Activated naive CD4-positive, alpha-beta T cell treated with anti-CD3 and anti-CD28 coated beads, Interleukin-2, amount 50 U/mL, for 24 hours (primary cell): ENCODE data around the gene MAGEB6.
"Not testable (repeated sequence)": the region's sequence is repeated elsewhere in the genome, so short reads cannot be mapped to it uniquely, and the experiment has no call there.

Source experiments
- H3K27ac Mint-ChIP-seq: one replicate; pipeline ENCODE4 v1.8.0; 2021; ENCODE audit warnings: mild to moderate bottlenecking, mixed read lengths
- H3K27me3 Mint-ChIP-seq: one replicate; pipeline ENCODE4 v1.8.0; 2021; ENCODE audit warnings: mixed read lengths
- H3K36me3 Mint-ChIP-seq: one replicate; pipeline ENCODE4 v1.8.0; 2021; ENCODE audit warnings: mixed read lengths
- H3K4me1 Mint-ChIP-seq: one replicate; pipeline ENCODE4 v1.8.0; 2021; ENCODE audit warnings: mixed read lengths
- H3K4me3 Mint-ChIP-seq: one replicate; pipeline ENCODE4 v1.8.0; 2021; ENCODE audit warnings: mild to moderate bottlenecking, mixed read lengths
- H3K9me3 Mint-ChIP-seq: one replicate; pipeline ENCODE4 v1.8.0; 2021; ENCODE audit warnings: mixed read lengths

The MAGEB6 gene

GRCh38 chrX:26192204-26192603 lies at the start of gene MAGEB6:
Gene MAGEB6 (plus strand): TSS chrX:26192440. CDS start chrX:26193847, 1,407 bp downstream.
- Mint-ChIP-seq H3K9me3 (no peaks in the 10 kb centered on the region), H3K36me3 (no peaks in the 10 kb centered on the region), H3K4me3 (no peak within 1 kb of the TSS), H3K27me3 (no peaks in the 10 kb centered on the region), H3K27ac (no peak within 1 kb of the TSS), H3K4me1 (no peaks in the 10 kb centered on the region)

- Mint-ChIP-seq H3K9me3 (no peaks in the 10 kb centered on the region), H3K36me3 (no peaks in the 10 kb centered on the region), H3K4me1 (no peaks in the 10 kb centered on the region), H3K27me3 (no peaks in the 10 kb centered on the region), H3K27ac (no peak overlapping the region), H3K4me3 (no peak overlapping the region)
Measured at GRCh38 chrX:26146024-26146423, 46.2 kb upstream of the MAGEB6 start.

- H3K27ac Mint-ChIP-seq = no peak within 1 kb of the TSS
- H3K4me1 Mint-ChIP-seq = no peaks in the 10 kb centered on the region
- no peaks in the 10 kb centered on the region for H3K27me3 Mint-ChIP-seq
- no peaks in the 10 kb centered on the region for H3K36me3 Mint-ChIP-seq
- no peak within 1 kb of the TSS for H3K4me3 Mint-ChIP-seq
- no peaks in the 10 kb centered on the region for H3K9me3 Mint-ChIP-seq
Measured at GRCh38 chrX:26160301-26160700, 31.9 kb upstream of the MAGEB6 start, which contains the start of gene MAGEB6B. Gene MAGEB6B (plus strand): TSS chrX:26160601. CDS start chrX:26160601, 0 bp downstream.

- Mint-ChIP-seq H3K9me3 (no peaks in the 10 kb centered on the region), H3K27me3 (no peaks in the 10 kb centered on the region), H3K4me1 (no peaks in the 10 kb centered on the region), H3K27ac (no peak overlapping the region), H3K36me3 (no peaks in the 10 kb centered on the region), H3K4me3 (no peak overlapping the region)
Measured at GRCh38 chrX:26203561-26203960, 11.3 kb downstream of the MAGEB6 start.

GRCh38 chrX:26204717-26205116 lies 12.5 kb downstream of the MAGEB6 start:
- H3K36me3 Mint-ChIP-seq, H3K27me3 Mint-ChIP-seq, H3K4me1 Mint-ChIP-seq, H3K9me3 Mint-ChIP-seq, H3K4me3 Mint-ChIP-seq, H3K27ac Mint-ChIP-seq: not testable (repeated sequence)

GRCh38 chrX:26208012-26208411 lies 15.8 kb downstream of the MAGEB6 start:
- no peaks in the 10 kb centered on the region for H3K4me1 Mint-ChIP-seq
- no peak overlapping the region for H3K4me3 Mint-ChIP-seq
- no peaks in the 10 kb centered on the region for H3K9me3 Mint-ChIP-seq

GRCh38 chrX:26215869-26216268 lies 23.6 kb downstream of the MAGEB6 start, which contains the start of gene MAGEB5:
Gene MAGEB5 (plus strand): TSS chrX:26216169. CDS start chrX:26217302, 1,133 bp downstream.
- H3K36me3 Mint-ChIP-seq = no peaks in the 10 kb centered on the region
- H3K27ac Mint-ChIP-seq = no peak within 1 kb of the TSS
- no peaks in the 10 kb centered on the region for H3K9me3 Mint-ChIP-seq
- no peak within 1 kb of the TSS for H3K4me3 Mint-ChIP-seq
- H3K27me3 Mint-ChIP-seq = no peaks in the 10 kb centered on the region
- no peaks in the 10 kb centered on the region for H3K4me1 Mint-ChIP-seq

More at GRCh38 chrX:26208012-26208411, 15.8 kb downstream of the MAGEB6 start:
- Mint-ChIP-seq H3K36me3 (no peaks in the 10 kb centered on the region), H3K27me3 (no peaks in the 10 kb centered on the region), H3K27ac (no peak overlapping the region)

- no peaks in the 10 kb centered on the region for H3K9me3 Mint-ChIP-seq
- H3K27ac Mint-ChIP-seq = no peak overlapping the region
- no peak overlapping the region for H3K4me3 Mint-ChIP-seq
- no peaks in the 10 kb centered on the region for H3K4me1 Mint-ChIP-seq
- H3K36me3 Mint-ChIP-seq = no peaks in the 10 kb centered on the region
- H3K27me3 Mint-ChIP-seq = no peaks in the 10 kb centered on the region
Measured at GRCh38 chrX:26219351-26219750, 27.1 kb downstream of the MAGEB6 start.

- H3K4me3 Mint-ChIP-seq = no peak overlapping the region
- no peaks in the 10 kb centered on the region for H3K27me3 Mint-ChIP-seq
- H3K27ac Mint-ChIP-seq = no peak overlapping the region
- H3K36me3 Mint-ChIP-seq = no peaks in the 10 kb centered on the region
- no peaks in the 10 kb centered on the region for H3K4me1 Mint-ChIP-seq
- H3K9me3 Mint-ChIP-seq = no peaks in the 10 kb centered on the region
Measured at GRCh38 chrX:26234177-26234576, 41.9 kb downstream of the MAGEB6 start.
